Activated CD4-positive, CD25-positive, alpha-beta regulatory T cell treated with anti-CD3 and anti-CD28 coated beads, Interleukin-2, amount 50 U/mL, for 72 hours (primary cell): ENCODE data around the gene CDH12.
"Not testable (repeated sequence)": the region's sequence is repeated elsewhere in the genome, so short reads cannot be mapped to it uniquely, and the experiment has no call there.

Experiments
- DNase-seq: peaks from one replicate; pipeline ENCODE4 v3.0.0; 2021

Gene CDH12

GRCh38 chr5:22411554-22412349, 441.4 kb downstream of the CDH12 start:
- DNase-seq, result no peak

DNA sequence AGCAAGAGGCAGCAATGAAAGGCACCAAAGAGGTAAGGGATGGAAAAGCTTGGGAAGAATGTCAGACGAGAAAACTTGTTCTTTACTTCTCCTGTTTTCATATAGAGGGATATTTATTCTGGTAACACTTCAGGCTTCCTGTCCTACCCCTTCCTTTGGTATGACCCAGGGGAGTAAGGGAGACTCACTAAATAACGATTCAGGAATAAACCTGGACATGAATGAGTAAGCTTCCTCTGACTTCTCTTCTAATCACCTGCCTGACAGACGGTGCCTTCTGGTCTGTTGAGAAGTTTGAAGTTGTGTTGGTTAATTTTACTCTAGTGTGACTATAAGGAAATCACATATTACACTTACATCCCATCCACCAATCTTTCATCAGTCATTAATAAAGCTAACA, 461.2 kb downstream of the CDH12 start:
- no peak for DNase-seq

DNA sequence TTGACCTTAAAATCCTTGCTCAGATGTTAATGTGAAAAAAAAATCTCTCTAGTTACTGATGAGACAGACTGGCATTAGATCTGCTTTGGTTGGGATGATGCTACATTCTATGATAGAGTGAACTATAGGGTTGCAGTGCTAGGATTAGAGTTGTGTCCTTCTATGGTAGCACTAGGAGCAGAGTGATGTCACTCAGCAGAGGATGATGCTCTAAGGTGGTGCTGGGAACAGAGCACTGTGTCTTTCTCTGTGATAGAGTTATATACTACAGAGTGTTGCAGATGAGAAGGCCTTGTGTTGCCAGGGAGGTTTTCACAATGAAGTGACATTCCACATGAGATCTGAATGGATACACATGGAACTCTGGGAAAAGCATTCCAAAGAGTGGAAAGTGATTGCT, 462.3 kb downstream of the CDH12 start:
- DNase-seq, result no peak

- DNase-seq, result no peak
Measured at GRCh38 chr5:22372826-22373660, 480.1 kb downstream of the CDH12 start.

- DNase-seq, result no peak
Measured at GRCh38 chr5:22372376-22372775, 480.8 kb downstream of the CDH12 start.

DNA sequence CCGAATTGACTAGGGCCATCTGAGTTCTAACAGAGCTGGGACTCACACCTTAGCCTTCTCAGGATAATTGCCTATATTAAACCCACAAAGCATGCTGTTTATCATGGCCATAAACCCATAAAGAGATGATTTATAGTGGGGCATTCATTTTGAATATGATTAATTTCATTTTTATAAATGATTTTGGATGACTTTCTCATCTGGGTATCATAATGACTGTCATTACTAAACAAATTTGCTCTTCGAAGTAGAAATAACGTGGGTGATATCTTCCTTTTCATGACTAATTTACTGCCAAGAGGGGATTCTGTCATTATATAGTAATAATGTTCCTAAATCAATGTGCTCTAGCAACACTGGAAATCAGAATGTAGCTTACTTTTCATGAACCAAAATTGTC, 498.2 kb downstream of the CDH12 start:
- no peak for DNase-seq

DNA sequence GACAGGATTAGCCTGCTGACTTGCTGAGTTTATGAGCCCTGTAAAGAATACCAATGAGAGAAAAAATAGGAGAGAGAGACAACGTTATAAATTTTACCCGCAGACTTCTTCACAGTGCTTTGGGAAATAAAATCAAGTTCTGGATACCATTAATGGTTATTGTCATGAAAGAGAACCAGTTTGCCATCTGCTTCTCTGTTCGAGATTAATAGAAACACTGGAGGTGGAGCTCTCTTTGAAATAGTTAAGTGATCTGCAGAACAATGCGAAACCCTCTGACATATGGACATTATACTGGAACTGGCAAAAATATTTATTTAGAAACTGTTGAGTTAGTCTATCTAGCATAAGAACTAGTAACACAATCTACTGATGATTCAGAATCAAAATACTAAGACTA, 500.7 kb downstream of the CDH12 start:
- no peak for DNase-seq

- no peak for DNase-seq
Measured at GRCh38 chr5:22351178-22351577, 502.0 kb downstream of the CDH12 start.

DNA sequence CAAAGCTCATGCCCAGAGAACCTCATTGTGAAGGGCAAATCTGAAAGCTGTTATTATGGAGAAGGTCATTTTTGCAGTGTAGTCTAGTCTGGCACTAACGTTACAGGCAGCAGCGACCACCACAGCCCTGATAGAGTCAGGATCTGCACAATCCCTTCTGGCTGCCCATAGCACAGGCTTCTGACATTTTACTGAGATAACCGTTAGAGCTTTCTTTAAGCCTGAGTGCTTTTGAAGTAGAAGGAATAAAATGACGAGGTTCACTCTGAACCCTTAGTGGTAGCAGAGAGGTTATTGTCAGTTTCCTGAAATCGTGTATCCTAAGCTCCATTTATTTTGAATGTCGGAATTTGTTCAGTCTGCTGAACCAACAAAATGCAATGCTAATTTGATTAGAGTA, 505.1 kb downstream of the CDH12 start:
- DNase-seq, result no peak

DNA sequence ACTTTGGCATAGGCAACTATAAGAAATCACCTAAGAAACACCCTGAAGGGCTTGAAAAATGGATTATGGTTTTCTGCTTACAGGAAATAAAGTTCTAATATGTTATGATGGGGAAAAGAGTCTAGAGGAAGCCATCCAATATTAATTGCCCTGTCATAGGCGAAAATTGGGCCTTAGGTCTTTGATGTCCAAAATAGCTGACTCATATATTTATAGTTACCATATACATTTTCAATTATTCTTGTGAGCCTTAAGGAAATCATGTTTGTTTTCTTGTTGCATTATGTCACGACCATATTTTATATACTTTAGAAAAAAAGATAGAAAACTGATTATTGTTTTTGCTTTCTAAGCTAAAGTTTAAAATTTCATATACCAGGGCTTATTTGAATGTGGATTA, 509.1 kb downstream of the CDH12 start:
- DNase-seq, result no peak

- no peak for DNase-seq
Measured at GRCh38 chr5:22341406-22341805, 511.7 kb downstream of the CDH12 start.

- DNase-seq, result not testable (repeated sequence)
Measured at GRCh38 chr5:22332949-22333348, 520.2 kb downstream of the CDH12 start.

DNA sequence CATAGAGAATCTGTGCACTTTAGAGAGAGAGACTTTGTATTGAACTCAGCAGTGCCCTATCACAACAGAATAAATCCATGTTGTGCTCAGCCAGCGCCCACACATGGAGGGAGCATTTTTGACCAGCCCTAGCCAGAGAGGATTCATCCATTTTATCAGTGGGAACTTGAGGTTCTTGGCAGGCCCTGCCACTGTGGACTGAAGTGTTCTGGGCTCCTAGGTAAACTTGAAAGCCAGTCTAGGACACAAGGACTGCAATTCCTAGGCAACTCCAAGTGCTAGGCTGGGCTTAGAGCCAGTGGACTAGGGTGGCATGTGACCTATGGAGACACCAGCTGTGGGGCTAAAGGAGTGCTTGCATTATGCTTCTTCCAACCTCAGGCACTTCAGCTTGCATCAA, 523.5 kb downstream of the CDH12 start:
- DNase-seq, result no peak

DNA sequence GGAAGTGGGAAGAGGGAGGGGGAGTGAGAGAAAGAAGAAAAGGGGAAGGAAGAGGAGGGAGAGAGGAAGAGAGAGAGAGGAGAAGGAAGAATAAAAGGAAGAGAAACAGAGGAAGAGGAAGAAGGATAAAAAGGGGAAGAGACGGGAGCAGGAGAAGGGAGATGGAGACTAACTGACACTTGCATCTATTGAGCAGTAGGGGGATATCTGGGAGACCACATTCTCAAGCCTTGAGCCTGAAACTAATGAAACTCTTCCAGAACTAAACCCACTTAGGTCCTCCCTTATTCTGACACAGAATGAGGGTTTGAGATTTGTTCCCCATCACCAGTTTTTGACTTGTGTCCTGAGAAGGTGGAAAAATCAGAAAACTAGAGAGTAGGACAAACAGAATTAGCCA, 533.3 kb downstream of the CDH12 start:
- DNase-seq, result no peak

DNA sequence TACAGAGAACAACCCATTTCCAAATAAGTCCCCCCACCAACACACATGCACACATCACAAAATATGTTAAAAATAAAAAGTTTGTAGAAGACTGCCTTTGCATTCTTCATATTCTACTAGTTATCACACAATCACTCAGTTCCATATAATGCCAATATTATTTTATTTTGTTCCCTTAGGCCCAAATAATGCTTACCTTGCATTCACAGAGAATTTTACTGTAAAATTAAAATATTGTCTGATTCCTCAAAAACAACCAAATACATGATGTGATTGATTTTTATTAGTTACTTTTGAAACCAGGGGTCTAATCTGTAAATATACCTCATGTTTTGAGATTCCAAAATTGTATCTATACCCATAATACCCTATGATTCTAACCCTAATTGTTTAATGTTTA, 536.9 kb downstream of the CDH12 start:
- no peak for DNase-seq

- DNase-seq, result not testable (repeated sequence)
Measured at GRCh38 chr5:22315052-22315451, 538.1 kb downstream of the CDH12 start.

GRCh38 chr5:22314548-22314947, 538.6 kb downstream of the CDH12 start:
- DNase-seq, result no peak

DNA sequence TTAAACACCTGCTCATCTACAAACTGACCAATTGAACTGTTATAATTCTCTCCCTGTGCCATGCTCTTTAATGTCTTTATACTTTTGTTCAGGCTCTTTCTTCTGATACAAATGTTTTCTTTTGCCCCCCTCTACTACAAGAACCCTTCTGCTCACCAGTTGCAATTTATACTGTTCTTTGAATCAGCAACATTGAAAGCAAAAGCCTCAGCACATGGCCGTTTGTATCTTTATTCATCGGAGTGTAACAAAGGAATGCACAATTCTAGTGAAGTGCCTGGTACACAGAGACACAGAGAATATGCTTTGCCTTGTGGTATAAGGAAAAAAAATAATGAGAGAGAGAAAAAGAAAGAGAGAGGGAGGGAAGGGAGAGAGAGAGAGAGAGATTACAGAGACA, 547.1 kb downstream of the CDH12 start:
- no peak for DNase-seq

- DNase-seq, result no peak
Measured at GRCh38 chr5:22295832-22296231, 557.3 kb downstream of the CDH12 start.

DNA sequence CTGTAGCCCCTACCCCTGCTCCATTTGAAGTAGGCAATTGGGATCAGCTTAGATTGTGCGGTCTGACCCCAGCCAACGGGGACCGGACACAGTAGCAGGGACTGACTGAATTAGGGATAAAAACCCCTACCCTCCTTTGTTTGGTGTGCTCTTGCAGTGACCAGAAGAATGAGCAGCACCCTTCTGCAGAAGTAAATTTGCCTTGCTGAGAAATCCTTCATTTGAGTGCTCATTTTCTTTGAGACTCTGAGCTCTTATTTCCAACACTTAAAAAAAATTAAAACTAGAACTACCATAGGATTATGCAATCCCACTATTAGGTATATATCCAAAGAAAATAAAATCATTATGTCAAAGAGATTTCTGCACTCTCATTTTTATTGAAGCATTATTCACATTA, 560.0 kb downstream of the CDH12 start:
- DNase-seq, result no peak

DNA sequence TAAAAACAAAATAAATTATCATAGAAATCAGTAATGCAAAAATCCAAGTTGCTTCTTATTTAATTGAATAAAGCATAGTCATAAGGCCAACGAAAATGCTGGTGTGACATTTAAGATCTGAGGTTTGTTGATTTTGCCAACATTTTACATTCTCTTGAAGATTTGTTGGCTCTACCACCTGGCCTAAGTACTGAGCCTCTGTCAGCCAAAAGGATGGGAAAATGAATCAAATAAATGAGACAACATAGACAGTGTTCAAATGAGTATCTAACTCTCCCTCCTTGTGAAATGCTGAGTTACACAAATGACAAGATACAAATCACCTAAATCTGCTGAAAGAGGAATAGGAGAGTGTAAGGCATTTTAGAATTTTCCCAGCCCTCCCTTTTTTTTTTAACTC, 575.0 kb downstream of the CDH12 start:
- DNase-seq, result no peak

- no peak for DNase-seq
Measured at GRCh38 chr5:22277006-22277405, 576.1 kb downstream of the CDH12 start.

DNA sequence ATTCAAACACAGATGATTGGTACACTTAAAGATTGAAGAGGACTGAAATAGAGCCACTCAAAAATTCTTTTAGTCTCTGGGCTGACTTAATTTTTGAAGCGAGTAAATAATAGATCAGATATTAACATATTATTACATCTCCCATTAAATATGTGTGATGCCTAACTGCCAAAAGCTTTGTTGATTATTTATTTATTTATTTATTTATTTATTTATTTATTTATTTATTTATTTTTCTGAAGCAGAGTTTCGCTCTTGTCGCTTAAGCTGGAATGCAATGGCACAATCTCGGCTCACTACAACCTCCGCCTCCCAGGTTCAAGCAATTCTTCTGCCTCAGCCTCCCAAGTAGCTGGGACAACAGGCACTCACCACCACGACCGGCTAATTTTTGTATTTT, 587.3 kb downstream of the CDH12 start:
- DNase-seq, result not testable (repeated sequence)

DNA sequence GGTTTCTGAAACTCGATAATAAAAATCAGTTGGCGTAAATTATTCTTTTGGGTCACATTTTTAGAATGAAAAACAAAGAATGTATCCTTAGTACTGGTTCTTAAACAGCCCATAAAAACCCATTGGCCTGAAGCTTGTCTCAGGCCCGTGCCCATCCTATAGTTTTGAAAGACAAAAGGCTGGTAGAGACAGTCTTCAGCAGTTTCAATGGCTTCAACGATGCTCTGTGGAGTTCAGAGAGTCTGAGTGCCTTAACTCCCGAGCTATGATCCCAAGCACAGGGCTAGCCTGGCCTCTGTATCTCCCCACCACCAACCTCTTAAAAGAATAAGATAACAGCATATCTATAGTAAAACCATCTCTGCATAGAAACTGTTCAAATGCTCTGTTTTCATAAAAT, 595.0 kb downstream of the CDH12 start:
- no peak for DNase-seq
